ENCODE results near the gene RXFP1. TPM values are rescaled to one million over a fixed set of nuclear protein-coding genes. Genes with fewer than 3 reads are reported as not detected.

The RXFP1 gene
- polyA plus RNA-seq = not detected

GRCh38 chr4:158521484-158522088 lies at the start of gene RXFP1:
RXFP1 (plus strand) TSS chr4:158521882; CDS start chr4:158521977, 95 bp downstream.
- H3K4me1 Mint-ChIP-seq = no peaks in the 10 kb centered on the region
- H3K27me3 Mint-ChIP-seq = peaks cover 2% of the 10 kb centered on the region
- H3K4me3 Mint-ChIP-seq = no peak within 1 kb of the TSS
- no peaks in the 10 kb centered on the region for H3K9me3 Mint-ChIP-seq
- H3K36me3 Mint-ChIP-seq = no peaks in the 10 kb centered on the region
- no peak within 1 kb of the TSS for H3K27ac Mint-ChIP-seq

GRCh38 chr4:158481811-158482210 lies 39.9 kb upstream of the RXFP1 start:
- H3K27ac Mint-ChIP-seq = no peak overlapping the region
- peaks cover 0 to 2% (median 0%) of the 10 kb centered on the region in 3 donors for H3K9me3 Mint-ChIP-seq
- H3K27me3 Mint-ChIP-seq = no peaks in the 10 kb centered on the region
- H3K4me1 Mint-ChIP-seq = no peaks in the 10 kb centered on the region
- no peak overlapping the region for H3K4me3 Mint-ChIP-seq
- H3K36me3 Mint-ChIP-seq = no peaks in the 10 kb centered on the region

- no peaks in the 10 kb centered on the region for H3K4me1 Mint-ChIP-seq
- no peak overlapping the region for H3K4me3 Mint-ChIP-seq
- H3K9me3 Mint-ChIP-seq = peaks cover 1 to 9% (median 2%) of the 10 kb centered on the region in 3 donors
- no peaks in the 10 kb centered on the region for H3K36me3 Mint-ChIP-seq
- no peak overlapping the region for H3K27ac Mint-ChIP-seq
- no peaks in the 10 kb centered on the region for H3K27me3 Mint-ChIP-seq
Measured at GRCh38 chr4:158484173-158484885, 37.4 kb upstream of the RXFP1 start.

- Mint-ChIP-seq H3K4me3 (no peak overlapping the region), H3K36me3 (no peaks in the 10 kb centered on the region), H3K27ac (no peak overlapping the region), H3K9me3 (peaks cover 4 to 9% (median 7%) of the 10 kb centered on the region in 3 donors), H3K27me3 (no peaks in the 10 kb centered on the region), H3K4me1 (no peaks in the 10 kb centered on the region)
Measured at GRCh38 chr4:158490629-158491028, 31.1 kb upstream of the RXFP1 start.

GRCh38 chr4:158492391-158492790 lies 29.3 kb upstream of the RXFP1 start:
- Mint-ChIP-seq H3K4me1 (no peaks in the 10 kb centered on the region), H3K4me3 (no peak overlapping the region), H3K27me3 (no peaks in the 10 kb centered on the region), H3K9me3 (peaks cover 4 to 9% (median 7%) of the 10 kb centered on the region in 3 donors), H3K36me3 (no peaks in the 10 kb centered on the region), H3K27ac (peak overlapping the region in 1 of 3 donors; percentile 91)

- Mint-ChIP-seq H3K4me1 (no peaks in the 10 kb centered on the region), H3K36me3 (no peaks in the 10 kb centered on the region), H3K27ac (no peak overlapping the region), H3K9me3 (peaks cover 0 to 3% (median 2%) of the 10 kb centered on the region in 3 donors), H3K27me3 (no peaks in the 10 kb centered on the region), H3K4me3 (no peak overlapping the region)
Measured at GRCh38 chr4:158496030-158496741, 25.5 kb upstream of the RXFP1 start.

GRCh38 chr4:158500054-158500453 lies 21.6 kb upstream of the RXFP1 start:
- Mint-ChIP-seq H3K9me3 (peaks cover 0 to 2% (median 1%) of the 10 kb centered on the region in 3 donors), H3K27ac (no peak overlapping the region), H3K36me3 (no peaks in the 10 kb centered on the region), H3K4me3 (no peak overlapping the region), H3K4me1 (no peaks in the 10 kb centered on the region), H3K27me3 (no peaks in the 10 kb centered on the region)

GRCh38 chr4:158513256-158513655 lies 8.4 kb upstream of the RXFP1 start:
- Mint-ChIP-seq H3K9me3 (peaks cover 0 to 1% (median 0%) of the 10 kb centered on the region in 3 donors), H3K36me3 (no peaks in the 10 kb centered on the region), H3K27me3 (no peaks in the 10 kb centered on the region), H3K27ac (no peak overlapping the region), H3K4me1 (no peaks in the 10 kb centered on the region), H3K4me3 (no peak overlapping the region)

- no peak overlapping the region for H3K27ac Mint-ChIP-seq
- peaks cover 2% of the 10 kb centered on the region for H3K27me3 Mint-ChIP-seq
- no peaks in the 10 kb centered on the region for H3K36me3 Mint-ChIP-seq
- H3K4me3 Mint-ChIP-seq = no peak overlapping the region
- H3K9me3 Mint-ChIP-seq = no peaks in the 10 kb centered on the region
- no peaks in the 10 kb centered on the region for H3K4me1 Mint-ChIP-seq
Measured at GRCh38 chr4:158519226-158519625, 2.5 kb upstream of the RXFP1 start.

- Mint-ChIP-seq H3K27me3 (peaks cover 2% of the 10 kb centered on the region), H3K9me3 (no peaks in the 10 kb centered on the region), H3K4me1 (no peaks in the 10 kb centered on the region), H3K36me3 (no peaks in the 10 kb centered on the region), H3K27ac (no peak overlapping the region), H3K4me3 (no peak overlapping the region)
Measured at GRCh38 chr4:158523990-158524535, 2.4 kb downstream of the RXFP1 start.

- Mint-ChIP-seq H3K27me3 (peaks cover 2% of the 10 kb centered on the region), H3K4me1 (no peaks in the 10 kb centered on the region)
Measured at GRCh38 chr4:158527516-158527915, 5.8 kb downstream of the RXFP1 start.

GRCh38 chr4:158529505-158529904 lies 7.8 kb downstream of the RXFP1 start:
- Mint-ChIP-seq H3K4me1 (no peaks in the 10 kb centered on the region), H3K4me3 (no peak overlapping the region), H3K36me3 (no peaks in the 10 kb centered on the region), H3K9me3 (no peaks in the 10 kb centered on the region), H3K27me3 (no peaks in the 10 kb centered on the region), H3K27ac (no peak overlapping the region)

More at GRCh38 chr4:158527516-158527915, 5.8 kb downstream of the RXFP1 start:
- Mint-ChIP-seq H3K27ac (no peak overlapping the region), H3K9me3 (no peaks in the 10 kb centered on the region), H3K4me3 (no peak overlapping the region), H3K36me3 (no peaks in the 10 kb centered on the region)

GRCh38 chr4:158530381-158530780 lies 8.7 kb downstream of the RXFP1 start:
- no peaks in the 10 kb centered on the region for H3K36me3 Mint-ChIP-seq
- peaks cover 0 to 2% (median 0%) of the 10 kb centered on the region in 3 donors for H3K9me3 Mint-ChIP-seq
- H3K27ac Mint-ChIP-seq = no peak overlapping the region
- H3K4me1 Mint-ChIP-seq = peaks cover 0 to 4% (median 0%) of the 10 kb centered on the region in 3 donors
- no peaks in the 10 kb centered on the region for H3K27me3 Mint-ChIP-seq
- H3K4me3 Mint-ChIP-seq = no peak overlapping the region

- no peak overlapping the region for H3K27ac Mint-ChIP-seq
- no peaks in the 10 kb centered on the region for H3K27me3 Mint-ChIP-seq
- no peak overlapping the region for H3K4me3 Mint-ChIP-seq
- H3K9me3 Mint-ChIP-seq = peaks cover 0 to 2% (median 0%) of the 10 kb centered on the region in 3 donors
- H3K36me3 Mint-ChIP-seq = no peaks in the 10 kb centered on the region
- H3K4me1 Mint-ChIP-seq = peaks cover 0 to 4% (median 0%) of the 10 kb centered on the region in 3 donors
Measured at GRCh38 chr4:158530898-158531297, 9.2 kb downstream of the RXFP1 start.

GRCh38 chr4:158532556-158533231 lies 11.0 kb downstream of the RXFP1 start:
- Mint-ChIP-seq H3K4me1 (peaks cover 0 to 4% (median 0%) of the 10 kb centered on the region in 3 donors), H3K27ac (no peak overlapping the region), H3K4me3 (no peak overlapping the region), H3K9me3 (peaks cover 0 to 2% (median 0%) of the 10 kb centered on the region in 3 donors), H3K36me3 (no peaks in the 10 kb centered on the region), H3K27me3 (no peaks in the 10 kb centered on the region)
